ENCODE measurements around the gene CCNI. TPM values are rescaled to one million over a fixed set of nuclear protein-coding genes. Genes with fewer than 3 reads are reported as not detected.

The CCNI gene
- total RNA-seq, 1 donor from 2014 or later, result 152 TPM

Other genes with a start within 250 kb of the CCNI start
- under 0.01 TPM for gene SOWAHB, start 177.8 kb downstream of the CCNI start, total RNA-seq
- 325 TPM for gene SEPTIN11, start 126.2 kb downstream of the CCNI start, total RNA-seq
- gene CCNG2, start 81.2 kb upstream of the CCNI start, total RNA-seq, result 52.7 TPM

Measured in skeletal muscle tissue (tissue), 1 donor.